Heart left ventricle (tissue), 16 donors: Measurements from ENCODE around the gene TDG. TPM values are rescaled to one million over a fixed set of nuclear protein-coding genes. Genes with fewer than 3 reads are reported as not detected.
A peak's percentile ranks its signal among the peaks of the same experiment; 100 is the strongest.

Experiments
- ATAC-seq, 4 donors: fragments of 200-7000 bp; cut with Tn5 transposase; one replicate each; pipeline ENCODE4 v1.9.1; 2020 to 2022; ENCODE audit warnings: moderate library complexity in 4 of 4, mild to moderate bottlenecking in 3 of 4, moderate number of reproducible peaks in 1 of 4
- DNase-seq, 5 donors: peaks; one replicate each; pipeline ENCODE4 v3.0.0-alpha.2; 2020
- H3K27ac ChIP-seq, 12 donors: fragments of 200-600 bp; sonication (generic) in 4 of 12; one replicate each; pipeline versions ENCODE4 v1.5.0 to v1.8.0; 2016 to 2022; ENCODE audit warnings: mild to moderate bottlenecking in 2 of 12
- H3K27me3 ChIP-seq, 9 donors: fragments of 200-600 bp; sonication (generic) in 2 of 9; one replicate each; pipeline versions ENCODE4 v1.5.1 to v1.8.0; 2016 to 2022; ENCODE audit warnings: mild to moderate bottlenecking in 3 of 9
- H3K36me3 ChIP-seq, 9 donors: fragments of 200-600 bp; sonication (generic) in 2 of 9; one replicate each; pipeline versions ENCODE4 v1.5.0 to v1.8.0; 2018 to 2022; ENCODE audit warnings: mild to moderate bottlenecking in 2 of 9
- H3K4me1 ChIP-seq, 12 donors: fragments of 200-600 bp; sonication (generic) in 4 of 12; one replicate each; pipeline versions ENCODE4 v1.5.0 to v1.8.0; 2016 to 2022; ENCODE audit warnings: mild to moderate bottlenecking in 3 of 12
- H3K4me3 ChIP-seq, 12 donors: fragments of 200-600 bp; sonication (generic) in 4 of 12; one replicate each; pipeline versions ENCODE4 v1.5.0 to v1.8.0; 2017 to 2022; ENCODE audit warnings: mild to moderate bottlenecking in 9 of 12, moderate library complexity in 4 of 12
- H3K9me3 ChIP-seq, 12 donors: fragments of 200-600 bp; sonication (generic) in 4 of 12; one replicate each; pipeline versions ENCODE4 v1.5.0 to v1.8.0; 2016 to 2022; ENCODE audit warnings: mild to moderate bottlenecking in 1 of 12
- CTCF ChIP-seq, 12 donors: fragments of 200-600 bp; sonication (generic) in 4 of 12; IDR thresholded peaks; one replicate each; pipeline versions ENCODE4 v1.5.0 to v1.8.0; 2018 to 2022; ENCODE audit warnings: antibody characterized with exemption in 12 of 12, mild to moderate bottlenecking in 5 of 12
- POLR2A ChIP-seq, 2 donors: fragments of 450-650 bp; IDR thresholded peaks; one replicate each; pipeline ENCODE4 v1.6.1; 2017; ENCODE audit warnings: antibody characterized with exemption in 2 of 2, mild to moderate bottlenecking in 2 of 2, moderate library complexity in 2 of 2
- WGBS, 4 donors: extraction: QIAGEN DNeasy Blood & Tissue Kit in 2 of 4; methylation state at CpG; one replicate each; pipeline versions ENCODE4 v1.1.5 to v1.1.7; 2013 to 2018; 5-methylcytosine and 5-hydroxymethylcytosine counted together
- intact Hi-C, 10 donors: fragments of 100-400 bp; cut with DNase I; formaldehyde crosslinking; loops; one replicate each; pipeline versions ENCODE4 v1.11.1 to v1.14.2; 2022
- polyA plus RNA-seq, 2 donors: library from polyadenylated mRNA; stranded (reverse); fragments of 200-250 nt; gene quantifications; one replicate each; pipeline ENCODE4 v1.2.3, GENCODE V29; 2013
- total RNA-seq, 9 donors: library from RNA; depleted of rRNA in 2 of 9; stranded (reverse); fragments of >200 nt in 2 of 9; fragmentation: NEBNext Ultra II Directional in 3 of 9; extraction: Animal tissue kit (Norgen Biotek cat#: 25700) in 3 of 9; gene quantifications; one replicate each; pipeline versions ENCODE4 v1.1.0 to v1.2.4, GENCODE V29; 2016 to 2023
- donor health status: ischemic (EF 13 %, LVEDD 7.1; RV severe dilation, severe dysfunction).
- donor health status: healthy with polysubstance abuse.
- donor health status: DM: no; HTN: yes; CAD: no.
- donor health status: DM: no; HTN: no; CAD: no.
- donor health status: ischemic (EF 25% LVEDD 6.9; RV normal size, moderate dysfunction).
- donor health status: ischemic (EF 25% LVEDD 5.7; RV mildly dilated, moderate dysfunction).
- donor health status: healthy.
- donor health status: DM: yes; HTN: yes; CAD: no.
- donor health status: ischemic (EF 35%, LVEDD 5.7; RV mildly dilated, moderate dysfunction).
- donor health status: nonischemic (EF 11% LVEDD 7.7; RV severe dilation, severe dysfunction).
- donor health status: DM: yes; HTN: yes; CAD: no.
- donor health status: PGD.
- donor health status: ischemic (EF 29% LVEDD 5.4; RV normal size, mild dysfunction).
- donor health status: nonischemic (EF 23%, LVEDD 6.1; RV moderate dilation, normal function).

TDG gene
- total and polyA plus RNA-seq, 11 donors = 7.4 to 15.5 (median 13.1) TPM

- TF ChIP-seq POLR2A (IDR thresholded peaks at IDR 0.05) (no peak), CTCF (IDR thresholded peaks at IDR 0.05) (no peak)
- WGBS, 4 donors = 80 to 93% (median 86%) methylated on average over 1 of the region's 1 CpG
- Histone ChIP-seq H3K4me3 (no peak overlapping the region), H3K4me1 (peaks cover 7 to 35% (median 21%) of the 10 kb centered on the region in 12 donors), H3K27ac (peak overlapping the region in 8 of 12 donors; percentile 90 to 98 (median 95)), H3K9me3 (no peaks in the 10 kb centered on the region), H3K27me3 (no peaks in the 10 kb centered on the region), H3K36me3 (peaks cover 0 to 17% (median 11%) of the 10 kb centered on the region in 9 donors)
- intact Hi-C loops = loop anchor here in 4 of 10 donors (5.0 to 10.0 kb wide), 4 partner anchors 106 to 149 kb away; partner anchors contain the start of gene HCFC2 (in 1 of the 4)
- DNase-seq = no peak
- ATAC-seq = no peak
Observed at GRCh38 chr12:103958621-103959020, 7.1 kb upstream of the TDG start.

GRCh38 chr12:103960616-103961227, 5.0 kb upstream of the TDG start:
- H3K27ac ChIP-seq = peak overlapping the region in 1 of 12 donors; percentile 4
- H3K4me1 ChIP-seq = peaks cover 2 to 38% (median 25%) of the 10 kb centered on the region in 12 donors
- TF ChIP-seq POLR2A (IDR thresholded peaks at IDR 0.05) (no peak), CTCF (IDR thresholded peaks at IDR 0.05) (no peak)
- no peaks in the 10 kb centered on the region for H3K36me3 ChIP-seq
- WGBS, 4 donors = 56 to 66% (median 60%) methylated on average over 7 of the region's 7 CpGs
- no peak overlapping the region for H3K4me3 ChIP-seq
- intact Hi-C loops = loop anchor here in 1 of 10 donors (10.0 kb wide), 1 partner anchor 144 kb away; no protein-coding TSS in a partner anchor
- no peak for DNase-seq
- no peaks in the 10 kb centered on the region for H3K27me3 ChIP-seq
- H3K9me3 ChIP-seq = no peaks in the 10 kb centered on the region
- ATAC-seq = no peak

- ATAC-seq (no peak), DNase-seq (no peak)
- Histone ChIP-seq H3K27me3 (no peaks in the 10 kb centered on the region), H3K4me1 (peaks cover 4 to 43% (median 27%) of the 10 kb centered on the region in 12 donors), H3K27ac (no peak overlapping the region), H3K9me3 (no peaks in the 10 kb centered on the region), H3K4me3 (no peak overlapping the region), H3K36me3 (no peaks in the 10 kb centered on the region)
- 8 to 53% (median 30%) methylated on average over 1 of the region's 1 CpG for WGBS, 4 donors
- intact Hi-C loops = loop anchor here in 1 of 10 donors (10.0 kb wide), 1 partner anchor 142 kb away; no protein-coding TSS in a partner anchor
- TF ChIP-seq POLR2A (IDR thresholded peaks at IDR 0.05) (no peak), CTCF (IDR thresholded peaks at IDR 0.05) (no peak)
Observed at GRCh38 chr12:103962493-103962892, 3.2 kb upstream of the TDG start.

- ATAC-seq = no peak
- Histone ChIP-seq H3K36me3 (peaks cover 0 to 13% (median 0%) of the 10 kb centered on the region in 9 donors), H3K27ac (peak overlapping the region; percentile 73 to 98 (median 96)), H3K9me3 (no peaks in the 10 kb centered on the region), H3K27me3 (no peaks in the 10 kb centered on the region), H3K4me1 (peaks cover 4 to 59% (median 48%) of the 10 kb centered on the region in 12 donors), H3K4me3 (peak overlapping the region; percentile 74 to 99 (median 84))
- no peak for TF ChIP-seq POLR2A (IDR thresholded peaks at IDR 0.05)
- no peak for TF ChIP-seq CTCF (IDR thresholded peaks at IDR 0.05)
- intact Hi-C loops = loop anchor here in 6 of 10 donors (1.0 to 10.0 kb wide), 7 partner anchors 8 to 140 kb away; partner anchors contain the start of genes HCFC2 (in 4 of the 6) and HSP90B1 (in 2 of the 6)
- WGBS, 4 donors = 19 to 26% (median 21%) methylated on average over 3 of the region's 3 CpGs
- no peak for DNase-seq
Observed at GRCh38 chr12:103964805-103965204, 867 bp upstream of the TDG start.
